ENCODE measurements around the gene RNASE4.
"Not testable (repeated sequence)": the region's sequence is repeated elsewhere in the genome, so short reads cannot be mapped to it uniquely, and the experiment has no call there.

RNASE4 gene

DNA sequence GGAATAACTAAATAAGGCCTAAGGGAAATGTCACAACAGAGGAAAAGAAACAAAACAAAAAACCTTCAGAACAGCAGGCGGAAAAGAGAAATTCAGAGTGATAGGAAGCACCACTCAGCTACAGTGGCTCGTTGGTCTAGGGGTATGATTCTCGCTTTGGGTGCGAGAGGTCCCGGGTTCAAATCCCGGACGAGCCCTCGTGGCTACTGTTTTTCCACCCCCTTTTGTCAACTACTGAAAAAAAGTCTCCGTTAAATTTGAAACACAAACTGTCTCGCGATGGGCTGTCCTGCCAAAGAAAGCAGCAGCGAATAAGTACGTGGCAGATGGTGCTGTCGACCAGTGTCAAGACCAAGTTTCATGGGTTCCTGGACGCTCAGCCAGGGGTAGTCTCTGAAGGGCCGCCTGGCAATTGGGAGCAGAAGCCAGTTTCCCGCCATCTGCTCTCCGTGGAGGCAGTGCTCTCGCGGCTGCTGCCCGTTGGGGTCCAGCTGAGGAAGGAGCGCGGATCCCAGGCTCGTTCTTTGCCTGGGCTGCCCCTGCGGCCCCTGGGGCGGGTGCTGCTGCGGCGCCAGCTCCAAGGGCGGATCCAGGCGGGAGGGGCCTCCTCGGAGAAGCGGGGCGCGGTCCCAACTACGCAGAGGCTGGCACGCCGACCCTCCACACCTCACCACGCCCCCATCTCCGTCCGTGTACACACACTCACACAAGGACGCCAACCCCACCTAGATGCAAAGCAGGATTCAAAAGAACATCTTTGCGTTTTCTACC is at the start of gene RNASE4:
TSS of gene RNASE4 (plus strand) at position 670 of the 771 bp plus-strand sequence. CDS start 14,812 bp downstream, outside the sequence.
- DNase-seq (ENCODE audit: low read depth, low spot score) = peak; percentile 53

DNA sequence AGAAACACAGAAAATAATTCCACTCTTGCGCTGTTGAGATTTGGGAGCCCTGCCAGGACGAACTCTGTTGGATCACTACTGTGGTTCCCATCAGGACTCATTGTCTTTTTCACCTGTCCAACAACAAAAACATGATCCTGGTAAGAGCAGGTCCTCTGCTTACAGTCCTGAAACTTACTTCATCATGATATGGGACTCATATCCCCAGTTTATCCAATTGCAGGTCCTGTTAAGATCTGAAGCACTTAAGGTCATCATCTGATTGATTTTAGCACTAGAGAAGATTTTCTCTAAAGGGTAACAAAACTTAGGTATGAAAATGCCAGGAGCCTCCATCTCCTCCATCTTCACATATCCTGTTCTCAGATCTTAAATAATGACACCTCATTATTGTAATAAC is 42.8 kb upstream of the RNASE4 start, which contains the start of gene OR6S1:
TSS of gene OR6S1 (minus strand) at position 101 of the 400 bp plus-strand sequence. CDS start at position 101, 0 bp downstream.
- no peak for DNase-seq (ENCODE audit: low read depth, low spot score)

- no peak for DNase-seq (ENCODE audit: low read depth, low spot score)
These were observed 42.2 kb upstream of the RNASE4 start for GRCh38 chr14:20642182-20642581.

DNA sequence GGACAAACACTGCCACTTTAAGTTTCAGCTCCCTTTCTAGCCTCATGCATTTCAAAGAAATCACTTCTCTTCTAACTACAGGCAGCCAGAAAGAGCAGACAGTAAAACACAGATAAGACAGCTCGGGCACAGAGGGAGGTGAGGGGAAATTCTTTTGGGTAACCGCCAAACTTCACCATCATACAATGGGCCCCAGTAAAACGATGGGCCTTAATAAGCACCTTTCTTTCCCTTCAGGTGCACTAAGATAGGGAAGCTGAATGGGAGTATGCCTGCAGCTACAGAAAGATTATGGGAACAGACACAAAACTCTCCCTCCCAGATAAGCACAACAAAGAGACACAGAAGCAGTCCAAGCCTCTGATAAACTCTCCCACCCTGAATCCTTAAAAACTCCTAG is 41.6 kb upstream of the RNASE4 start:
- DNase-seq (ENCODE audit: low read depth, low spot score) = not testable (repeated sequence)

- DNase-seq (ENCODE audit: low read depth, low spot score) = no peak
These were observed 39.8 kb upstream of the RNASE4 start for GRCh38 chr14:20644520-20644919.

DNA sequence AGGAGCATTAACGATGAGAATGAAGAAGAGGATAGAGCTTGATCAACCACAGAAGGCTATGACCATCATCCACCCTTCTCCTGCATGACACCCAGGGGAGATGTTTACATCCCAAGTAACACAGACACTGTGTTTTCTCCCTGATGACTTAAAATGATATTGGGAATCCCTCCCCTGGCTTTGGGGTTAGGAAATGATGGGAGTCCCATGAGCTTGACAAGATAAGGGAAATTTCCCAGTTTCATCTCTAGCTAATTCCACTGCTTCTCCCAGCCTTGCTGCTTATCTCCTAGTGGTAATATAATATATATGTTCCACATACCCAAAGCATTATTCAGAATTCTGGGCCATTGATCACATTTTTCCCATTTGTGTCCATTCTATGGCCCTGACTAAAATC is 38.9 kb upstream of the RNASE4 start:
- no peak for DNase-seq (ENCODE audit: low read depth, low spot score)

- no peak for DNase-seq (ENCODE audit: low read depth, low spot score)
These were observed 31.1 kb upstream of the RNASE4 start for GRCh38 chr14:20652996-20653975.

GRCh38 chr14:20655851-20656250 is 28.5 kb upstream of the RNASE4 start:
- no peak for DNase-seq (ENCODE audit: low read depth, low spot score)

- DNase-seq (ENCODE audit: low read depth, low spot score) = no peak
These were observed 28.1 kb upstream of the RNASE4 start for GRCh38 chr14:20656274-20656673.

GRCh38 chr14:20657216-20658211 is 26.8 kb upstream of the RNASE4 start:
- DNase-seq (ENCODE audit: low read depth, low spot score) = no peak

DNA sequence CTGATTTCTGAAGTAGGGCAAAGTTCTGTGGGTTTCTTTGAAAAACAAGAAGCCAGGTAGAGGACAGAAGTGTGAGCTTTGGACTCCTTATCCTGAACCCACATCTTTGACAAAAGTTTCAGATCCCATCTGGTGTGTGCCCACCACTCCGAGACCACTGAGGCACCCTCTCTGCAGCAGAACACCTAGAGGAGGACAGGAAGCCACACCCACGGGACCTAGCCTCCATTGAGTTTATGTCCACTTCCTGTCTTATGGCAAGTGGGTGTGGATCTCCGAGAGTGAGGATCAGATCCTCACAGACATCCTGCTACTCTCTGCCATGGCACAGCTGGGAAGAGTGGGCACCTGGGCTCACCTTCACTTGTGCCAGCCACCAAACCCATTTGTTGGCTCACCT is 26.1 kb upstream of the RNASE4 start:
- no peak for DNase-seq (ENCODE audit: low read depth, low spot score)

DNA sequence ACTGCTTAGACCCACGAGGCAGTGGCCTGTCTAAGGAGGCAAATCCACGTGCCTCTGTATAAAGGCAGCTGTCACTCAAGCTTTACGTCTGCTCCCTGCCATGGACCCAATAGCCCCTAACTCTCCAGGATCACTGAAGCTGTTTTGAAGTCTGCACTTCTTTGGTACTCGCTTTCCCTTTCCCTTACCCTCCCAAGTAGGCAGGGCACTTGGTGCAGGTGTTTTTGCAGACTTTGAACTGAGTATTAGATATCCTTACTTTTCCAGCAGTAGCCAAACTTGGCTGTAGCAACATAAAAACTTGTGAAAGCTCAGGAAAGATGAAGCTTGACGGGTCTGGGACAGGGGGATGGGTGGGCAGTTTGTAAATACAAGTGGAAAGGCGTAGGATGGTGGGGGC is 25.0 kb upstream of the RNASE4 start:
- DNase-seq (ENCODE audit: low read depth, low spot score) = no peak

DNA sequence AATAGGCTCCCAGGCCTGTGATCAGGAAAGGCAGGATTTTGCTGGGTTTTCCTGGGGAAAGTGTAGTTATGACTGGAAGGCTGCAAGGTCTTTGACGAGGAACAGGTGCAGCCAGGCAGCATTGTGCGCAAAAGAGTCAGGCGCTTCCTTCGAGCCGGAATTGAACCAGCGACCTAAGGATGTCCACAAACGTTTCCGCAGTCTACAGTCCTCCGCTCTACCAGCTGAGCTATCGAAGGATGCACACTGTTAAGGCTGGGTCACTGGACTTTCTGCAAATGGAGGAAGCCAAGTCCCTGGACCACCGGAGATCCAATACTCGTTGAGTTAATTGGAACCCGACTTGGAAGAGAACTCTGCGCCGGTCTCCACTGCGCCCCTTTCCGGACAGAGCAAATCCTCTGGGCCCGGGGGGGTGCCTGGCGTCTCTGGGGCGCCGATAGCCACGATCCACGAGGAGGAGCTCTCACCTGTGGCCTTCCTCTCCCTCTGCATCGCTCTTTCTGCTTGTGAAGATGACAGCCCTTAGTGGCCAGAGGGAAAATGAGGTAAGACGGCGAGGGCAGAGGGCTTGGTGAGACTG is 24.5 kb upstream of the RNASE4 start:
- DNase-seq (ENCODE audit: low read depth, low spot score) = no peak

GRCh38 chr14:20661197-20661596 is 23.2 kb upstream of the RNASE4 start:
- no peak for DNase-seq (ENCODE audit: low read depth, low spot score)

- peak; percentile 37 for DNase-seq (ENCODE audit: low read depth, low spot score)
These were observed 21.2 kb upstream of the RNASE4 start for GRCh38 chr14:20662968-20663732.

- DNase-seq (ENCODE audit: low read depth, low spot score) = not testable (repeated sequence)
These were observed 17.9 kb upstream of the RNASE4 start for GRCh38 chr14:20666400-20666961.

GRCh38 chr14:20667957-20668356 is 16.4 kb upstream of the RNASE4 start:
- no peak for DNase-seq (ENCODE audit: low read depth, low spot score)

DNA sequence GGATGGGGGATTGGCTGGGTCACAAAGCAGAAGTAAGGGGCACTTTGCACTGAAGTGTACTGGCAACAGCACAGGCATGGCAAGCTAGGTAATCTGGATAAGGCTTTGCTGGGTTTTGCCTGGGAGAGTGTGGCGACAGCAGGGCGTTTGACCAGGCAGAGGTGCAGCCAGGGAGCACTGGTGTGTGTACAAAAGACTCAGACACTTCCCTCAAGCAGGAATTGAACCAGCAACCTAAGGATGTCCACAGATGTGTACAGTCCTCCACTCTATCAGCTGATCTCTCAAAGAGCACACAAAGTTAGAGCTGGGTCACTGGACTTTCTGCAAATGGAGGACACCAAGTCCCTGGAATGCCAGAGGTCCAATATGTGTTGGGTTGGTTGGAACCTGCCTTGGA is 15.4 kb upstream of the RNASE4 start:
- no peak for DNase-seq (ENCODE audit: low read depth, low spot score)

DNA sequence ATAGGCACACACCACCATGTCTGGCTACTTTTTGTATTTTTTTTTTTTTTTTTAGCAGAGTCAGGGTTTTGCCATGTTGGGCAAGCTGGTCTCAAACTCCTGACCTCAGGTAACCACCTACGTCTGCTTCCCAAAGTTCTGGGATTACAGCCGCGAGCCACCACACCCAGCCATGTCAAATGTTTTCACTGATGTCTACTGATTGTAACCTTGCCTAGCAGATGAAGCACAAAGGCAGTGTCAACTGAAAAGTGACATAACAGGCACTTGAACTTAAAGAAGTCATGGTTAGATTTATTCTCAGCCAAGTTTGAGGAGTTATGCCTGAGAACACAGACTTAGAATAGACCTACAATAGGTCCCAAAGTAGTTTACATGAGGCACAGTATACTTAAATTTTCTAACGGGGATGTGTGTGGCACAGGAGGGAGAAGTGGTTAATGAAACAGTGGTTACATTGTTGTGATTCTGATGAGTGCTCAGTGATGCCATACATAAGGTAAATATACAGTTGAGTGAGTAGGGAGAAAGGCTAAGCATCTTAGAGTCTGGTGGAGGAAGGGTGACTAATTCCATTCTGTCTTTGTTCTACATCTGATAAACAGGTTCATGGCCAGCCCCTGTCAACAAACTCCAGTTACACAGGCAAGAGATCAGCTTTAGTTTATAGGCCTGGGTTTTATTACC is 12.6 kb upstream of the RNASE4 start:
- DNase-seq (ENCODE audit: low read depth, low spot score) = no peak
